SK-N-MC (cell line): ENCODE results near the gene GSAP.

Experiments used
- EZH2 ChIP-seq: fragments of 200-600 bp; sonication (generic); IDR thresholded peaks from one replicate; pipeline ENCODE4 v1.6.1; 2017; ENCODE audit warnings: antibody characterized with exemption
- FOXP2 ChIP-seq: optimal IDR thresholded peaks from 2 replicates; pipeline ENCODE3; 2011; ENCODE audit warnings: mild to moderate bottlenecking, moderate library complexity; ENCODE audit not compliant: insufficient read depth; ENCODE audit errors: extremely low read length, control extremely low read depth
- POLR2AphosphoS5 ChIP-seq: IDR thresholded peaks from 2 replicates; pipeline ENCODE4 v1.6.1; 2012; ENCODE audit warnings: mild to moderate bottlenecking, low read depth, low read length, borderline replicate concordance

- TF ChIP-seq POLR2AphosphoS5 (no peak), EZH2 (no peak), FOXP2 (no peak)
These were observed 23.4 kb upstream of the GSAP start for GRCh38 chr7:77439572-77439971.
